ENCODE results near the gene OPA1.

DNA sequence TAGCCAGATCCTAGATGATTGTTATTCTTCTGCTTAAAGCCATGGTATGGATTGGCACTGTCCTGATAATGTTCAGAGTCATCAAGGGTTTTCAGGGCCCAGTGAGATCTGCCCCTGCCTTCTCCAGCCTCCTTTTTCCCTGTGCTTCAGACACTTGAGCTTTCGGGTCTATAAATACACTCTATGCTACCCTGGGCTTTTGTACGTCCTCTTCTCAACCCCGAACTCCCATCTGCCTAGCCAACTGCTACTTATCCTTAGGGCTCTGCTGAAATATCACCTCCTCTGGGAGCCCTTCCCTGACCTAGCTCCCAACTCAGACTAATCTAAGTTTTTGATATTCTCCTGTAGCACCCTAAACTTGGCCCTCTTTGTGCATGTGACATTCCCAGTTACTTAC is 115.3 kb downstream of the OPA1 start:
- TF ChIP-seq SPI1 (IDR thresholded peaks at IDR 0.05; ENCODE audit: low read depth, low read length) (no peak), TAF1 (IDR thresholded peaks at IDR 0.05; ENCODE audit: low read depth, low read length) (no peak), POLR2AphosphoS5 (IDR thresholded peaks at IDR 0.05; ENCODE audit: low read depth, low read length) (no peak), POLR2A (IDR thresholded peaks at IDR 0.05; ENCODE audit: low read depth, low read length) (no peak), PAX5 (IDR thresholded peaks at IDR 0.05; ENCODE audit: insufficient read depth, low read length, severe bottlenecking) (no peak), POU2F2 (IDR thresholded peaks at IDR 0.05; ENCODE audit: low read depth, low read length) (no peak)

Measured in GM12891 (cell line).